Measurements from ENCODE around the gene USP49. TPM values are rescaled to one million over a fixed set of nuclear protein-coding genes. Genes with fewer than 3 reads are reported as not detected.

The USP49 gene
- total and polyA plus RNA-seq, 10 of the 15 experiments (the other 5 are each of a cell fraction or from before 2014, with no cell fraction given) = 1.0 to 7.7 (median 4.3) TPM

GRCh38 chr6:41815587-41815986 lies 79.6 kb downstream of the USP49 start:
- intact Hi-C loops (cut with micrococcal nuclease; ENCODE audit: unreplicated experiment) = no loop called here
- H4K20me1 ChIP-seq (ENCODE audit: control insufficient read depth, insufficient read depth) = no peaks in the 10 kb centered on the region
- H3K9me3 ChIP-seq (replicated peaks; ENCODE audit: control insufficient read depth, insufficient read depth, low read length) = no peaks in the 10 kb centered on the region
- FAIRE-seq (no peak), DNase-seq (ENCODE audit: low read depth, low spot score) (no peak), ATAC-seq (no peak)
- no peaks in the 10 kb centered on the region for H3K27me3 ChIP-seq (replicated peaks in 1 of 2; ENCODE audit: control insufficient read depth in 2 of 2, insufficient read depth in 2 of 2, low read length in 1 of 2)
- RAD21 ChIA-PET (ENCODE audit: unreplicated experiment) = no interaction called here
- H3K27ac ChIP-seq (ENCODE audit: control insufficient read depth, insufficient read depth) = no peak overlapping the region
- BruUV-seq (replicated peaks) = no TSS peak
- no peak for TF ChIP-seq CREM (IDR thresholded peaks at IDR 0.05; ENCODE audit: low read depth)
- H3K4me2 ChIP-seq (ENCODE audit: control insufficient read depth, insufficient read depth) = no peak overlapping the region
- no peak overlapping the region for H2AFZ ChIP-seq (ENCODE audit: control insufficient read depth, low read depth, low read length)
- WGBS (ENCODE audit: insufficient coverage, insufficient replicate concordance, low lambda C conversion rate, missing lambda C conversion rate) = 100% methylated on average over 1 of the region's 1 CpG
- no peaks in the 10 kb centered on the region for H3K79me2 ChIP-seq (ENCODE audit: control insufficient read depth, insufficient read depth, low read length)
- H3K9ac ChIP-seq (ENCODE audit: control insufficient read depth, insufficient read depth, low read length) = no peak overlapping the region
- no peaks in the 10 kb centered on the region for H3K36me3 ChIP-seq (ENCODE audit: control insufficient read depth in 2 of 2, insufficient read depth in 2 of 2, low read length in 1 of 2)
- in situ Hi-C loops (cut with MboI) = no loop called here
- POLR2A ChIA-PET = interaction anchor here (0.6 kb wide), 1 partner anchor 512 kb away, joined by 3 read pairs; no protein-coding TSS in a partner anchor
- SMC1A ChIA-PET (ENCODE audit: uncharacterized antibody, unreplicated experiment) = interaction anchor here (0.5 to 1.5 kb wide), 3 partner anchors 18 to 473 kb away, joined by 3 to 4 read pairs (median 3); no protein-coding TSS in a partner anchor
- H3K4me1 ChIP-seq (ENCODE audit: control insufficient read depth, insufficient read depth, low read length) = no peaks in the 10 kb centered on the region
- CTCF ChIA-PET = interaction anchor here (1.2 to 2.6 kb wide), 3 partner anchors 12 to 229 kb away, joined by 3 to 9 read pairs (median 8); no protein-coding TSS in a partner anchor
- H3K4me3 ChIP-seq = no peak overlapping the region

- Histone ChIP-seq H3K4me1 (ENCODE audit: control insufficient read depth, insufficient read depth, low read length) (no peaks in the 10 kb centered on the region), H3K4me2 (ENCODE audit: control insufficient read depth, insufficient read depth) (no peak overlapping the region), H3K4me3 (no peak overlapping the region), H4K20me1 (ENCODE audit: control insufficient read depth, insufficient read depth) (no peaks in the 10 kb centered on the region), H3K9me3 (replicated peaks; ENCODE audit: control insufficient read depth, insufficient read depth, low read length) (no peaks in the 10 kb centered on the region), H3K27ac (ENCODE audit: control insufficient read depth, insufficient read depth) (no peak overlapping the region), H2AFZ (ENCODE audit: control insufficient read depth, low read depth, low read length) (no peak overlapping the region), H3K27me3 (replicated peaks in 1 of 2; ENCODE audit: control insufficient read depth in 2 of 2, insufficient read depth in 2 of 2, low read length in 1 of 2) (no peaks in the 10 kb centered on the region), H3K79me2 (ENCODE audit: control insufficient read depth, insufficient read depth, low read length) (no peaks in the 10 kb centered on the region), H3K36me3 (ENCODE audit: control insufficient read depth in 2 of 2, insufficient read depth in 2 of 2, low read length in 1 of 2) (no peaks in the 10 kb centered on the region), H3K9ac (ENCODE audit: control insufficient read depth, insufficient read depth, low read length) (no peak overlapping the region)
- DNase-seq (ENCODE audit: low read depth, low spot score) (no peak), ATAC-seq (no peak), FAIRE-seq (no peak)
- RAD21 ChIA-PET (ENCODE audit: unreplicated experiment) = no interaction called here
- TF ChIP-seq BMI1 (IDR thresholded peaks at IDR 0.05; ENCODE audit: borderline replicate concordance) (no peak), E4F1 (IDR thresholded peaks at IDR 0.05; ENCODE audit: borderline replicate concordance, partially characterized antibody) (no peak), POLR2AphosphoS2 (IDR thresholded peaks at IDR 0.05; ENCODE audit: low read depth, low read length) (no peak), CREM (IDR thresholded peaks at IDR 0.05; ENCODE audit: low read depth) (no peak), BCL3 (IDR thresholded peaks at IDR 0.05; ENCODE audit: borderline replicate concordance, insufficient read depth, low read depth, low read length, poor library complexity, severe bottlenecking) (no peak)
- POLR2A ChIA-PET = interaction anchor here (0.6 kb wide), 1 partner anchor 513 kb away, joined by 3 read pairs; no protein-coding TSS in a partner anchor
- intact Hi-C loops (cut with micrococcal nuclease; ENCODE audit: unreplicated experiment) = no loop called here
- WGBS (ENCODE audit: insufficient coverage, insufficient replicate concordance, low lambda C conversion rate, missing lambda C conversion rate) = 59% methylated on average over 4 of the region's 4 CpGs
- in situ Hi-C loops (cut with MboI) = no loop called here
- BruUV-seq (replicated peaks) = no TSS peak
- SMC1A ChIA-PET (ENCODE audit: uncharacterized antibody, unreplicated experiment) = interaction anchor here (0.9 to 1.4 kb wide), 3 partner anchors 17 to 32 kb away, joined by 3 to 4 read pairs (median 4); no protein-coding TSS in a partner anchor
- CTCF ChIA-PET = interaction anchor here (1.1 to 2.6 kb wide), 2 partner anchors 14 to 230 kb away, joined by 3 to 9 read pairs; no protein-coding TSS in a partner anchor
These were observed 80.5 kb downstream of the USP49 start for GRCh38 chr6:41814629-41815028.

Data from GM12878 (cell line).